HG02870 (cell line): Measurements from ENCODE around the gene SMIM27.

ENCODE experiments used
- ATAC-seq: cut with Tn5 transposase; IDR thresholded peaks from one replicate; pipeline ENCODE4 v1.9.1; 2021; ENCODE audit warnings: mild to moderate bottlenecking, moderate library complexity; ENCODE audit not compliant: unreplicated experiment

Gene SMIM27

GRCh38 chr9:32554107-32554506 lies 2.0 kb downstream of the SMIM27 start:
- no peak for ATAC-seq

- no peak for ATAC-seq
Observed at GRCh38 chr9:32554591-32554990, 2.5 kb downstream of the SMIM27 start.

DNA sequence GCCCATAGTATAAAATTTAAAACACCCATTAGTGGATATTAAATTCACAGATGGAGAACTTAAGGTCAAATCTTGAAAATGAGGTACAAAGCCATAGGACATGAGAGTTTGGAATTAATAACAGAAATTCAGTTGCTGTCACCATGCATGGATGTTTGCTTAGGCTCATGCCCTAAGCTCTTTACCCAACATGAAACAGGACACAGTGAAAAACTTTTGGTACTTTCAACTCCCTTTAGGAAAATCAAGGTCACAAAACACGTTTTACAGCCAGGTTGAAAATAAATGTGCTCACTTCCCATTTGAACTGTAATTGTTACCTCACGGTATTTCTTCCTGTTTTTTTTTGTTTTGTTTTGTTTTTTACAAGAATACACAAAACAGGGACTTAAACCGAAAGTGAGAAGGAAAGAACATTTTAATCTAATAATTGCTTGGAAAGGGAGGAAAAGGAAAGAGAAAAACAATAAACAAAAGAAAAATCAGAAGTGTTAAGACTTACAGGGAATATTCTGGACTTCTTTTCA lies 6.3 kb downstream of the SMIM27 start:
- no peak for ATAC-seq

GRCh38 chr9:32565967-32566366 lies 13.8 kb downstream of the SMIM27 start:
- peak; percentile 50 for ATAC-seq

DNA sequence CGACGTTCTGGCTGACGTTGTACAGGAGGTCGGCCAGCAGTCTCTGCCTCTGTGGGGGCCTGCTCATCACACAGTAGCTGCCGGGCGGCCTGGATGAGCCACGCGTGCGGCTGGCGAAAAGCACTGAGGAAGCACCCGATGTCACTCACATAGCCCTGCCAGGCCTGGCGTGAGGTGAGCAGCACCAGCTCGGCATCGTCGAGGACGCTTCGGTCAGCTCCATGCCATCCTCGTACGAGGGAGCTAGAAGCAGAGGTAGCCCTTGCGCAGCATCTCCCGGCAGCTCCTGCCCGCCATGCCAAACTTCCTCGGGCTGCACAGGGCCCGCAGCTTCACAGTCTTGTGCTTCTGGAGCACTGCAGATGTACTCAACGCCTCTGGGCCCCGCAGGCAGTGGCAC lies 14.6 kb downstream of the SMIM27 start:
- no peak for ATAC-seq

DNA sequence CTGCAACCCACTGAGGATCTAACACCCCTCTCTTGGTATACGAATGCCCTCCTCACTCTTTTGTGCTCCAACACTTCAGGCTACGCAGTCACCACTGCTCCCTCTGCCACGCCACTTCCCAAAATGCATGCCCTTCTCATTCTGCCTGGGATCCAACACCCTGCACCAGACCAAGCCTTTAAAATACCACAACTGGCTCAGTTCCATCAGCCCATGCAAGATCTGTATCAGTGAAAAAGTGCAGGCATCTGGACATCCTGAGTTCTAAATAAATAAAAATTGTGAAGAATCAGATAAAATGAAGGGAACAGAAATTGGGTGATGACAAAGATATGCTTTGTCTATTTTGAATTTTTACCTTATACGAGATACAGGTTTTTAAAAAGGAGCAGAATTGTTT lies 18.1 kb downstream of the SMIM27 start:
- no peak for ATAC-seq

GRCh38 chr9:32571969-32572899 lies 20.1 kb downstream of the SMIM27 start:
- peak; percentile 86 for ATAC-seq

DNA sequence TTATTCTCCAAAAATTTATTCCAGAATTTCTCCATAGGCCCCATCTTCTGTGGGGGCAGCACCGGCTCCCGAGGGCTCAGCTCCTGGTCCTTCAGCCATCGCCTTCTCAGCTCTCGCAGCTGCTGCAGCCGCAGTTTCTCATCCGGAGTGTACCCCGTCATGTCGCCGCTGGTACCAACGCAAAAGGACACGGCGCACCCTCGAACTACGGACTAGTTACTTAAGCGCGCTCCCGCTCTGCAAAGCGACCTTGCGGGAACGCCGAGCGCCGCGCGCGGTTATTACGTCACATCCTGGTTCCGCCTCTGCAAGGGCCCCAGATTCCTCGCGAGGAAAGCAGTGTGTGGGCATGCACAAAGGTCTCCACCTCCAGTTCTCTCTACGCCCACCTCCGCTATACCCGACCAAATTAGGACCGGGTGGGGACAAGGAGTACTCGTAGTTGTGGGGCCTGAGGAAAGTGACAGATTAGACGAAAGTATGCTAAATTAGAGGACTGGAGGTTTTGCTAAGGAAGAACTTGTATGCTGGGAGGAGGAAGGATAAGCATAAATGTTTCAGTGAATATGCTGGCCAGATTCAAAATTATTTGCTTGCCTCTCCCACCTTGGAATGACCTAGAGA lies 20.9 kb downstream of the SMIM27 start, which contains the start of gene NDUFB6:
TSS of gene NDUFB6 (minus strand) at position 260 of the 624 bp plus-strand sequence. CDS start at position 161, 99 bp downstream.
- peak; percentile 82 for ATAC-seq

- no peak for ATAC-seq
Observed at GRCh38 chr9:32573821-32574220, 21.7 kb downstream of the SMIM27 start.

- ATAC-seq: no peak
Observed at GRCh38 chr9:32574858-32575257, 22.7 kb downstream of the SMIM27 start.

DNA sequence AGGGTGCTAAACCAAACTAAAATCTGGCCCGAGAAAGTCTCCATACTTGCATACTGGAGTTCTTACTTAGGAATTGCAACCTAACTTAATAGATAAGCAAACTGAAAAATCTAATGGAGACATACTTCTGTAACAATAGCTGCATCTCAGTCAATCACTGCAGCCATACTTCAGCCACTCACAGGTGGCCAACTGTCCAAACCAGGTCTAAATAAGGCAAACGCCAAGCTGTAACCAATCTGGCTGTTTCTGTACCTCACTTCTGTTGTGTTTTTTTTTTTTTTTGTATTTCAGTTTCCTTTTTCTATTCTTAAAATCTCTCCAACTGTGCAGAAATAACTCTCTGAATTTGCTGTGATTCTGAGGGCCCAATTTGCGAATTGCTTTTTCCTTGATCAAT lies 25.2 kb downstream of the SMIM27 start:
- ATAC-seq: peak; percentile 37

DNA sequence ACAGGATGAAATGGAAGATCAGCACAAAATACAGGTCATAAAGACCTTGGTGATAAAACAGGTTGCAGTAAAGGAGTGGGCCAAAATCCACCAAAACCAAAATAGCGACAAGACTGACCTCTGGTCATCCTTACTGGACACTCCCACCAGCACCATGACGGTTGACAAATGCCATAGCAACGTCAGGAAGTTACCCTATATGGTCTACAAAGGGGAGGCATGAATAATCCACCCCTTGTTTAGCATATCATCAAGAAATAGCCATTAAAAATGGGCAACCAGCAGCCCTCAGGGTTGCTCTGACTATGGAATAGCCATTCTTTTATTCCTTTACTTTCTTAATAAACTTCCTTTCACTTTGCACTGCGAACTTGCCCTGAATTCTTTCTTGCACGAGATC lies 26.8 kb downstream of the SMIM27 start:
- ATAC-seq: no peak

DNA sequence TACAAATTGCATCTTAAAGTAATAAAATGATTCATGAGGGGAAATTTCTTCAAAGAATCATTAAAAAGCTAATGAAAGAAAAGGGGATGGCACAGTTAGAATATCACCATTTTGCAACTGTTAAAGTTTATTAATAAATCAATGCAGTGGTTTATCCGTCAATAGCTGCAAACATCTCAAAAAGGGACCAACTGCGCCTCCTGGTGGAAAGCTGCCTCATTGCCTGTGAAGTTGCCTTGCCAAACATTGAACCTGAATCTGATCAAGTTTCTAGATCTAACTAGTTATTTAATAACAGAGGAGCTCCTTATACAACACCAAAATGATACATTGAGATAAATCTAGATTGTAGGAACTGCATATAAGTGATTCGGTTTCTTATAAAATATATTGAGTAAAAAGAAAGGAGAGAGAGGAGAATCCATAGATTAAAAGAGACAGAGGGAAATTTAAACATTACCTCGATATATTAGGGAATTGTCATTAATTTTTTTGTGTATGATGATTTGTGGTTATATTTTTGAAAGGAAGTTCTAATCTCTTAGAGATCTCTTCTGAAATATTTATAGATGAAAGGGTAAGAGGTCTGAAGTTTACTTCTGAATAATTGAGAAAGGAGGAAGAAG lies 27.7 kb downstream of the SMIM27 start:
- ATAC-seq: peak; percentile 36

DNA sequence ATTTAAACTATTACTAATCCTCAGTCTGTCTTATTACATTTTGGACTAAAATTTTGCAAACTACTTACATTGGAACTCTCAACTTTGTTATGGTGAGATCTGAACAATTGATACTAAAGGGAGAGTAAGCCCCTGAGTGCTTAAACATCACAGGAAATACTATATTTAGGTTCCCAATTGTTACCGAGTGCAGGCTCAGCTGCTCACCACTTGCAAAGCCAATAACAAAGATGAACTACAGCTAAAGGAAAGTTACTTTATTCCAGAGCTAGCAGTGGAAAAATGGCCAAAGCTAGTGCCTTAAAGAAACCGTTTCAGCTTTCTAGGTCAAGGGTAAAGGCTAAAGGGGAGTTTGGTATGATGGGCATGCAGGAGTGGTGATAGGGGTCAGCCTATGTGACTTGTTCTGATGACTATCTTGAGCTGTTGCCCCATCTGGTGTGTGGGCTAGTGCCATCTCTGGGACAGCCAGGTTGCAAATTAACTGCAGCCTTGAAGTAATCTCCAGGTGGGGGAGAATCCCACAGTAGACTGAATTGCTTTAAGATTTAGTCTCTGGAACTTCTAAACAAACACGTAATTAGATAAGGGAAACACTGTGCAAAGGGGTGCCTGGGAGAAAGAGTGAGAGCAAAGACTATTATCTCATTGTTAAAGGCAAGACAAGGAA lies 28.6 kb downstream of the SMIM27 start:
- no peak for ATAC-seq

DNA sequence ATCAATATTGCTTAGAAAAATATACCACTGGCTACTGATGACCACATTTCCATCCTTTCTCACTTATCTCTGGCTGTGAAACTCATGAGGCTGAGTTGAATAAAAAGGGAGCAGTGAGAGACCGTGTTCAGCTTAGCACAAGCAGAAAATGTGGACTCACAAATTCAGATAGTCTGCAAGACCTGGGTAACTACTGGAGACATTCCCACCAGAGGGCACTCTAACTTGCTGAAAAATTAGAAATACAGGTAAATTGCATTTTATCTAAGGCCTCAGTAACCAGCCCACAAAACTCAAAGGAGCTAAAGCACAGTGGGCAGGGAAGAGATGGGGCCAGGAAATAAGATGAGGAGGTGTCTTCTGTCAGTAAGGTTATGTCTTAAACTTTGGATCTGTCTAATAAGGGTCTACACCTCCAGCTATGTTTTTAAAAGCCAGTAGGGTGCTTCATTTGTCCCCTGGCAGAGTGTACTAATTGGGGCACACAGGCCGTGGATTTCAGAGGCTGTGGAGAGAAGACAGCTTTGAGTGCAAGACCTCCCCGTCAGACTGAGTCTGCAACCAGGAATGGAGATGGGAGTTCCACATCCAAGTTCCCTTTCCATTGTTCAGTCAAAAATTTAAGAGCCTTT lies 29.5 kb downstream of the SMIM27 start:
- no peak for ATAC-seq

GRCh38 chr9:32584784-32585183 lies 32.7 kb downstream of the SMIM27 start:
- ATAC-seq: no peak

- peak; percentile 69 for ATAC-seq
Observed at GRCh38 chr9:32587901-32588300, 35.8 kb downstream of the SMIM27 start.

- peak; percentile 64 for ATAC-seq
Observed at GRCh38 chr9:32589083-32589723, 37.1 kb downstream of the SMIM27 start.

DNA sequence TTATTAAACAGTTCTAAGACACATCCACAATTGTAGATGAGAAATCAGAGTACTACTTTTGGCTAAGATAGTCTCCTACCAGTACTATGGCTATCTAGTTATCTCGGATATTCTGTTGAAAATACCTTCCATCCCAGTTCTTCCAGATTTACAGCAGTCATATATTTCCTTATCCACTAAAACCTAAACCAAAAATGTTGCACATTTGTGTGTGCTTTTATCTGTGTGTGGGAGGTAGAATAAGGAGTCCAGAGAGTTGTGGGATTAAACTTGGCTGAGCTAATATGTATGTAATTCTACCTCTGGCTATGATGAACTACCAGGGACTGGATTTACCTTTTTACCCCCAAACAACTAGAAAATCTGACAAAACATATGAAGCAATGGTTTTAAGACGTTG lies 38.3 kb downstream of the SMIM27 start:
- no peak for ATAC-seq

GRCh38 chr9:32590898-32591297 lies 38.8 kb downstream of the SMIM27 start:
- ATAC-seq: no peak
